Body of pancreas (tissue), 4 donors: ENCODE data around the gene C1orf94.

Experiments used
- POLR2A ChIP-seq, 3 donors: fragments of 450-650 bp; IDR thresholded peaks; one replicate each; pipeline ENCODE4 v1.6.1; 2016; ENCODE audit warnings: antibody characterized with exemption in 3 of 3, mild to moderate bottlenecking in 2 of 3
- TF ChIP-seq, protein P1 (sequence below), 7 experiments: fragments of 450-650 bp in 4 of 7; fragments of 200-600 bp in 3 of 7; sonication (generic) in 3 of 7; IDR thresholded peaks; one replicate each; pipeline ENCODE4 v1.5.1; 2016 to 2019; ENCODE audit warnings: antibody characterized with exemption in 7 of 7

DNA sequence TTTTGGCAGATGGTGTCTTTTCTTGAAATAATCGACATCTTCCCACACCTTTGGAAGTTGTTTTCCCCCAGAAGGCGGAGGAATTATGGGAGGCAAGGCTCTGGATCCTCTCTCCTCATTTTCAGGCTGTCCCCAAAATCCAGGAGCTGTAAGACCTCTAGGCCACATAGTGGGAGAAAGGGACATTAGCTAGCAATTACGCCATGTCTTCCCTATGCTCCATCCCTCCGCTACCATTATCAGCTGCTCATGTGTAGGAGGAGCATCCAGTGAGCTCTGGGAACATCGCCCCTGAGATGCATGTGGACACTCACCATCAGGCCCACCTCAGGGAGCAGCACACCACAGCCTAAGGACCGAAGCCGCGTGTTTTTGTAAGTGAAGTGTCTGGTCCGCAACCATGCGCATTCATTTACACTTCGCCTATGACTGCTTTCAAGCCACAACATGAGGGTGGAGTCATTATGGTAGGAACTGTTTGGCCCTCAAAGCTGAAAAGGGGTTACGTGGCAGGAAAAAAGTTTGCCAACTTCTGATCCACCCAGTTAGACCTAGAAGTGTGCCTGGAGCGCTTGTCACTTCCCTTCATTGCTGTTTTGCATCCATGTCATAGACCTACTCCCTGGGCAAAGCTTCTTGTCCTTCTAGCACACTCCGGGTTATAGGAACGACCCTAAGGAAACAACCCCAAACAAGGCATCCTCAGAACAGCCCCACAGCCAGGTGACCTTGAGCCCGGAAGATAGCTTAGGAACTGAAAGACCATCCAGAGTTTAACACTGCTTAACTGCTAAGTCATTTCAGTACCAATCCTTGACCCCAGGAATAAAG is 85.5 kb downstream of the C1orf94 start:
- TF ChIP-seq, protein P1, sequence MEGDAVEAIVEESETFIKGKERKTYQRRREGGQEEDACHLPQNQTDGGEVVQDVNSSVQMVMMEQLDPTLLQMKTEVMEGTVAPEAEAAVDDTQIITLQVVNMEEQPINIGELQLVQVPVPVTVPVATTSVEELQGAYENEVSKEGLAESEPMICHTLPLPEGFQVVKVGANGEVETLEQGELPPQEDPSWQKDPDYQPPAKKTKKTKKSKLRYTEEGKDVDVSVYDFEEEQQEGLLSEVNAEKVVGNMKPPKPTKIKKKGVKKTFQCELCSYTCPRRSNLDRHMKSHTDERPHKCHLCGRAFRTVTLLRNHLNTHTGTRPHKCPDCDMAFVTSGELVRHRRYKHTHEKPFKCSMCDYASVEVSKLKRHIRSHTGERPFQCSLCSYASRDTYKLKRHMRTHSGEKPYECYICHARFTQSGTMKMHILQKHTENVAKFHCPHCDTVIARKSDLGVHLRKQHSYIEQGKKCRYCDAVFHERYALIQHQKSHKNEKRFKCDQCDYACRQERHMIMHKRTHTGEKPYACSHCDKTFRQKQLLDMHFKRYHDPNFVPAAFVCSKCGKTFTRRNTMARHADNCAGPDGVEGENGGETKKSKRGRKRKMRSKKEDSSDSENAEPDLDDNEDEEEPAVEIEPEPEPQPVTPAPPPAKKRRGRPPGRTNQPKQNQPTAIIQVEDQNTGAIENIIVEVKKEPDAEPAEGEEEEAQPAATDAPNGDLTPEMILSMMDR (IDR thresholded peaks at IDR 0.05): no peak
- TF ChIP-seq POLR2A (IDR thresholded peaks at IDR 0.05): no peak
